HG03432 (cell line): ENCODE data around the gene HLF.

Experiments
- ATAC-seq: cut with Tn5 transposase; IDR thresholded peaks from one replicate; pipeline ENCODE4 v1.9.1; 2021; ENCODE audit warnings: mild to moderate bottlenecking, moderate library complexity; ENCODE audit not compliant: unreplicated experiment

The HLF gene

GRCh38 chr17:55288356-55289105 lies 23.8 kb downstream of the HLF start:
- ATAC-seq, result no peak

- no peak for ATAC-seq
These were observed 24.3 kb downstream of the HLF start for GRCh38 chr17:55289106-55289446.

GRCh38 chr17:55289978-55290377 lies 25.2 kb downstream of the HLF start:
- ATAC-seq, result no peak

GRCh38 chr17:55290492-55291113 lies 25.8 kb downstream of the HLF start:
- ATAC-seq, result no peak

GRCh38 chr17:55291114-55291507 lies 26.4 kb downstream of the HLF start:
- ATAC-seq, result no peak

- no peak for ATAC-seq
These were observed 27.3 kb downstream of the HLF start for GRCh38 chr17:55292094-55292493.

- ATAC-seq, result no peak
These were observed 29.4 kb downstream of the HLF start for GRCh38 chr17:55294042-55294751.

- ATAC-seq, result peak; percentile 84
These were observed 30.8 kb downstream of the HLF start for GRCh38 chr17:55295411-55296170.

- ATAC-seq, result no peak
These were observed 31.5 kb downstream of the HLF start for GRCh38 chr17:55296171-55296695.

- ATAC-seq, result no peak
These were observed 31.9 kb downstream of the HLF start for GRCh38 chr17:55296699-55297098.

- no peak for ATAC-seq
These were observed 33.5 kb downstream of the HLF start for GRCh38 chr17:55298111-55298730.

- ATAC-seq, result no peak
These were observed 34.5 kb downstream of the HLF start for GRCh38 chr17:55299162-55299838.

GRCh38 chr17:55299890-55300289 lies 35.1 kb downstream of the HLF start:
- no peak for ATAC-seq

GRCh38 chr17:55300479-55301290 lies 35.9 kb downstream of the HLF start:
- ATAC-seq, result no peak

GRCh38 chr17:55301521-55302406 lies 37.0 kb downstream of the HLF start:
- ATAC-seq, result no peak

GRCh38 chr17:55302407-55302787 lies 37.6 kb downstream of the HLF start:
- ATAC-seq, result no peak

- no peak for ATAC-seq
These were observed 38.3 kb downstream of the HLF start for GRCh38 chr17:55303008-55303493.

GRCh38 chr17:55303701-55304145 lies 39.0 kb downstream of the HLF start:
- ATAC-seq, result peak; percentile 53
